HG03039 (cell line): Measurements from ENCODE around the gene AADACL3.
"Not testable (repeated sequence)": the region's sequence is repeated elsewhere in the genome, so short reads cannot be mapped to it uniquely, and the experiment has no call there.

Source experiments
- ATAC-seq: cut with Tn5 transposase; IDR thresholded peaks from one replicate; pipeline ENCODE4 v1.9.1; 2021; ENCODE audit warnings: mild to moderate bottlenecking, moderate library complexity; ENCODE audit not compliant: unreplicated experiment

Gene AADACL3

GRCh38 chr1:12714710-12715475 is 1.0 kb upstream of the AADACL3 start:
- no peak for ATAC-seq

GRCh38 chr1:12717301-12717838 is 1.5 kb downstream of the AADACL3 start:
- no peak for ATAC-seq

- no peak for ATAC-seq
These were observed 6.7 kb downstream of the AADACL3 start for GRCh38 chr1:12722626-12723025.

DNA sequence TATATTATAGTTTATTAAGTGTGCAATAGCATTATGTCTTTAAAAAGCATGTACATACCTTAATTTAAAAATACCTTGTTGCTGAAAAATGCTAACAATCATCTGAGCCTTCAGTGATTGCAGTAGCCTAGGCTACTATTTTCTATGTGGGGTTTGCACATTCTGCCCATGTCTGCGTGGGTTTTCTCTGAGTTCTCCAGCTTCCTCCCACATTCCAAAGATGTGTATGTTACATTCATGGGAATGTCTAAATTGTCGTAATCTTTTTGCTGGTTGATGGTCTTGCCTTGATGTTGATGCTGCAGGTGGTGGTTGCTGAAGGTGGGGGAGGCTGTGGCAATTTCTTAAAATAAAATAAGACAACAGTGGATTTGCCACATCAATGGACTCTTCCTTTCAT is 12.5 kb downstream of the AADACL3 start:
- ATAC-seq = no peak

- no peak for ATAC-seq
These were observed 14.2 kb downstream of the AADACL3 start for GRCh38 chr1:12730156-12730555.

GRCh38 chr1:12731084-12731483 is 15.2 kb downstream of the AADACL3 start:
- ATAC-seq = not testable (repeated sequence)

DNA sequence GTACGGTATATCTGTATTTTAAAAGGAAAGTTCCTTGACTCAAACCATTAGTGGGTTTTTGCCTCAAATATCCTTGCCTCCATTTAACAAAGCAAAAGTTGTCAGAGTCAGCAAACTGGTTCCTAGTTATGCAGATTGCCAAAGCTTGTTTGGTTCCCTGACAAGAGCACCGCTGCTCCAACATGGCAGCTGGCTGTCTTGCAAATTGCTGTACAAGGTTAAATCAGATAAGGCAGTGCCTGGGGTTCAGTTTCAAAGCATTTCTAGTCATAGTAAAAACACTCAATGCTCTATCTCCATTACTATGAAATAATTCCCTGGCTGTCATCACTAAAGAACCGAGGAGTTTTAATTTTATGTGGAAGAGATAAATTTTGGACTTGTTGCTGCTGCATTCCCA is 18.7 kb downstream of the AADACL3 start:
- no peak for ATAC-seq

- ATAC-seq = no peak
These were observed 23.0 kb downstream of the AADACL3 start for GRCh38 chr1:12738934-12739333.

DNA sequence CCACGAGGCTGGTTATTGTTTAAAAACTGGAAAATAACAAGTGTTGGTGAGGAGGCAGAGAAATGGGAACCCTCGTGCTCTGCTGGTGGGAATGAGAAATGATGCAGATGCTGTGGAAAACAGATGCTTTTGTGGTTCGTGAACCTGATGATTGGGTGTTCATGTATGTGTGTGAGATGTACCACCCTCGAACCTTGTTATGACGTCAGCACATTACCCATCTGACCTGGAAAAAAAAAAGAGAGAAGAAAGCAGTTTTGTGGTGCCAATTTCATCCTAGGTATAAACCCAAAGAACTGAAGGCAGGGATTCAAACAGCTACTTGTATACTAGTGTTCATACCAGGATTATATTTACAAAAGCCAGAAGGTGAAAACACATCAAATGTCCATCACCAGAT is 23.7 kb downstream of the AADACL3 start:
- ATAC-seq = no peak

- no peak for ATAC-seq
These were observed 26.0 kb downstream of the AADACL3 start for GRCh38 chr1:12741946-12742345.

GRCh38 chr1:12745126-12745991 is 29.4 kb downstream of the AADACL3 start:
- ATAC-seq = no peak

GRCh38 chr1:12745992-12746323 is 30.0 kb downstream of the AADACL3 start, which contains the start of gene CFAP107:
TSS of gene CFAP107 (plus strand) at chr1:12746200. CDS start at chr1:12746431, 231 bp downstream.
- ATAC-seq = no peak

- no peak for ATAC-seq
These were observed 33.0 kb downstream of the AADACL3 start for GRCh38 chr1:12748778-12749355.

GRCh38 chr1:12754738-12755137 is 38.8 kb downstream of the AADACL3 start:
- ATAC-seq = no peak

DNA sequence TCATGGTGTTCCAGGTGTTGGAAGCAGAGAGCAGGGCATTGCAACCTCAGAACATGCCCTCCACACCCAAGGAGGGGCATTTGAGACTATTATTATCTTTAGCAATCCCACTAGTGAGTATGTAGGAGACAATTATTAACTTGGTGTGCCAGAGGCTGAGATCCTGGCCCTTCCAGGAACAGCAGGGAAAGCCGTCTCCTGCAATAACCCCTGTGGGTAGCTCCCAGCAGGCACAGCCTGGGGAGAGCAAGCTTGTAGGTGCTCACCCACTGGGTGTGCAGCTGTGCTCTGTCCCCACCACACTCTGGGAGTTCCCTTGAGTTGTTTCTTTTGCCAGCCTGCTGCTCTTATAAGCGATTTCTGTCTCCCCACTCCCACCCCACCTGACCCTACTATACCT is 40.4 kb downstream of the AADACL3 start:
- no peak for ATAC-seq

- no peak for ATAC-seq
These were observed 41.0 kb downstream of the AADACL3 start for GRCh38 chr1:12756768-12757413.

DNA sequence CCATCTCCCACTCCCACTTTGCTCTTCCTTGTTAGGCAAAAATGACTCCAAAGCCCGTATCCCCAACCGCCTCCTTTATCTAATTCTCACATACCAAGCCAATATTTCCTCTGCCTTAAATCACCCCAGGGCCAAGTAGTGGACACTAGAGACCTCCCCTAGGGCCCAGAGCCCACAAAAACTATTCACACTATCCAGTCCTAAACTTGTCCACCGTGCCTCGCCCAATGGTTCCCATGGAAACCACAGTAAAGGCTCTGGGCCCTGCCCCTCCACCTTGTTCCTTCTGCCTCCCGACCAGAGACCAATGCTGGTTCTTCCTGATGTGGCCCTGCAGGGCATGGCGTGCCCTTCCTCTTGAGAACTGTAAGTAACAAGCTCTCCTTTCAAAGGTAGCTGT is 41.9 kb downstream of the AADACL3 start:
- ATAC-seq = no peak

GRCh38 chr1:12760256-12760795 is 44.4 kb downstream of the AADACL3 start:
- no peak for ATAC-seq

GRCh38 chr1:12761781-12762180 is 45.9 kb downstream of the AADACL3 start:
- no peak for ATAC-seq

DNA sequence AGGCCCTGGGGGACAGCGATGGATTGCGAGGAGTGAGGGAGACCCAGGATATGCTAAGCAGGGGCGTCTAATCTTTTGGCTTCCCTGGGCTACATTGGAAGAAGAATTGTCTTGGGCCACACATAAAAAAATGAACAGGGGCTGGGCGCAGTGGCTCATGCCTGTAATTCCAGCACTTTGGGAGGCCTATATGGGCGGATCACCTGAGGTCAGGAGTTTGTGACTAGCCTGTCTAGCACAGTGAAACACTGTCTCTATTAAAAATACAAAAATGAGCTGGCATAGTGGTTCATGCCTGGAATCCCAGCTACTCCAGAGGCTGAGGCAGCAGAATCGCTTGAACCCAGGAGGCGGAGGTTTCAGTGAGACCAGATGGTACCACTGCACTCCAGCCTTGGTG is 46.9 kb downstream of the AADACL3 start:
- ATAC-seq = no peak

- ATAC-seq = no peak
These were observed 47.6 kb downstream of the AADACL3 start for GRCh38 chr1:12763479-12763878.
